GM23338 (cell line): Measurements from ENCODE around the gene TNFAIP1. TPM values are rescaled to one million over a fixed set of nuclear protein-coding genes. Genes with fewer than 3 reads are reported as not detected.

Experiments
- ATAC-seq: fragments of 200-7000 bp; cut with Tn5 transposase; 3 replicates; pipeline ENCODE4 v1.9.1; 2020
- DNase-seq: peaks from one replicate; pipeline ENCODE4 v3.0.0-alpha.2; 2015; ENCODE audit warnings: low spot score
- H2AFZ ChIP-seq: fragments of 200-600 bp; sonication (generic); 2 replicates; pipeline ENCODE4 v1.8.0; 2016; ENCODE audit warnings: antibody characterized with exemption, mild to moderate bottlenecking, moderate library complexity
- H3F3A ChIP-seq: fragments of 200-600 bp; sonication (generic); replicated peaks from 2 replicates; pipeline ENCODE4 v1.8.0; 2017; ENCODE audit warnings: antibody characterized with exemption, mixed run types, low read depth
- H3K27ac ChIP-seq: fragments of 200-600 bp; sonication (generic); 2 replicates; pipeline ENCODE4 v1.6.1; 2016; ENCODE audit warnings: low read depth
- H3K27me3 ChIP-seq: fragments of 200-600 bp; sonication (generic); 2 replicates; pipeline ENCODE4 v1.8.0; 2016; ENCODE audit warnings: mild to moderate bottlenecking, mixed run types, moderate library complexity; ENCODE audit not compliant: insufficient read depth
- H3K36me3 ChIP-seq: fragments of 200-600 bp; sonication (generic); 2 replicates; pipeline ENCODE4 v1.8.0; 2016; ENCODE audit warnings: mild to moderate bottlenecking; ENCODE audit not compliant: insufficient read depth
- H3K4me1 ChIP-seq: fragments of 200-600 bp; sonication (generic); 2 replicates; pipeline ENCODE4 v1.8.0; 2016; ENCODE audit warnings: mild to moderate bottlenecking, moderate library complexity; ENCODE audit not compliant: insufficient read depth
- H3K4me2 ChIP-seq: fragments of 200-600 bp; sonication (generic); 2 replicates; pipeline ENCODE4 v1.7.1; 2017; ENCODE audit warnings: mixed run types
- H3K4me3 ChIP-seq: fragments of 200-600 bp; sonication (generic); 2 replicates; pipeline ENCODE4 v1.6.1; 2016; ENCODE audit warnings: mixed run types
- H3K79me2 ChIP-seq: fragments of 200-600 bp; sonication (generic); replicated peaks from 2 replicates; pipeline ENCODE4 v1.8.0; 2017; ENCODE audit warnings: mild to moderate bottlenecking; ENCODE audit not compliant: insufficient read depth
- H3K9me2 ChIP-seq: fragments of 200-600 bp; sonication (generic); 2 replicates; pipeline ENCODE4 v1.8.0; 2017; ENCODE audit not compliant: insufficient read depth
- H4K20me1 ChIP-seq: fragments of 200-600 bp; sonication (generic); replicated peaks from 2 replicates; pipeline ENCODE4 v1.8.0; 2017; ENCODE audit warnings: mild to moderate bottlenecking; ENCODE audit not compliant: insufficient read depth
- H3K27ac Mint-ChIP-seq: 2 replicates; pipeline ENCODE4 v1.8.0; 2020; ENCODE audit warnings: inconsistent platforms, mild to moderate bottlenecking, moderate library complexity, mixed read lengths
- H3K27me3 Mint-ChIP-seq: 3 replicates; pipeline ENCODE4 v1.8.0; 2022; ENCODE audit warnings: low read depth, mild to moderate bottlenecking, moderate library complexity, mixed read lengths, inconsistent platforms; ENCODE audit not compliant: insufficient read depth, poor library complexity
- H3K36me3 Mint-ChIP-seq: 3 replicates; pipeline ENCODE4 v1.8.0; 2021; ENCODE audit warnings: low read depth, mild to moderate bottlenecking, inconsistent platforms, moderate library complexity, mixed read lengths
- H3K4me1 Mint-ChIP-seq: 3 replicates; pipeline ENCODE4 v1.8.0; 2020; ENCODE audit warnings: mild to moderate bottlenecking, inconsistent platforms, mixed read lengths
- H3K4me3 Mint-ChIP-seq: 3 replicates; pipeline ENCODE4 v1.8.0; 2021; ENCODE audit warnings: moderate library complexity, mild to moderate bottlenecking, inconsistent platforms, mixed read lengths
- H3K9me3 Mint-ChIP-seq: 3 replicates; pipeline ENCODE4 v1.8.0; 2020; ENCODE audit warnings: moderate library complexity, mild to moderate bottlenecking, inconsistent platforms, mixed read lengths
- CREB1 ChIP-seq: fragments of 250-450 bp; sonication (Bioruptor Pico); IDR thresholded peaks from 2 replicates; pipeline ENCODE4 v1.5.0; 2020; ENCODE audit warnings: low read depth, mild to moderate bottlenecking, moderate library complexity
- EZH2 ChIP-seq: fragments of 200-600 bp; sonication (generic); IDR thresholded peaks from one replicate; pipeline ENCODE4 v1.8.0; 2017; ENCODE audit warnings: antibody characterized with exemption, mild to moderate bottlenecking, low read depth; ENCODE audit not compliant: unreplicated experiment
- EZH2phosphoT487 ChIP-seq: fragments of 200-600 bp; sonication (generic); IDR thresholded peaks from one replicate; pipeline ENCODE4 v1.8.1; 2018; ENCODE audit warnings: antibody characterized with exemption; ENCODE audit not compliant: unreplicated experiment
- NANOG ChIP-seq: IDR thresholded peaks from 2 replicates; pipeline ENCODE4 v1.6.1; 2016; ENCODE audit warnings: antibody characterized with exemption, borderline replicate concordance
- POLR2AphosphoS5 ChIP-seq: IDR thresholded peaks from 2 replicates; pipeline ENCODE4 v1.6.1; 2016; ENCODE audit warnings: antibody characterized with exemption, low read depth
- STAT1 ChIP-seq: IDR thresholded peaks from one replicate; pipeline ENCODE4 v1.6.1; 2016; ENCODE audit warnings: antibody characterized with exemption; ENCODE audit not compliant: unreplicated experiment
- ZNF331 ChIP-seq: fragments of 250-450 bp; sonication (Bioruptor Pico); IDR thresholded peaks from 2 replicates; pipeline ENCODE4 v1.5.0; 2020; ENCODE audit warnings: low read depth, mild to moderate bottlenecking, moderate library complexity
- polyA plus RNA-seq: library from polyadenylated mRNA; unstranded; fragments of >200 nt; fragmentation: Nextera tagmentation; extraction: Ambion mirVana; gene quantifications from 2 replicates; pipeline ENCODE4 v1.2.1, GENCODE V29; 2016
- total RNA-seq: library from RNA; depleted of rRNA; stranded (reverse); fragments of >200 nt; shearing (Covaris generic); gene quantifications from 2 replicates; pipeline ENCODE4 v1.2.3, GENCODE V29; 2014
- TF ChIP-seq, protein P1 (sequence below): fragments of 250-450 bp; sonication (Bioruptor Pico); IDR thresholded peaks from 2 replicates; pipeline ENCODE4 v1.5.0; 2020; ENCODE audit warnings: mild to moderate bottlenecking, moderate library complexity
- TF ChIP-seq, protein P2 (sequence below): IDR thresholded peaks from one replicate; pipeline ENCODE4 v1.6.1; 2018; ENCODE audit warnings: antibody characterized with exemption; ENCODE audit not compliant: unreplicated experiment
- TF ChIP-seq, protein P3 (sequence below): IDR thresholded peaks from 2 replicates; pipeline ENCODE4 v1.6.1; 2016; ENCODE audit warnings: antibody characterized with exemption

TNFAIP1 gene
- total and polyA plus RNA-seq, 2 experiments from 2014 or later: 6.3 to 13.1 TPM

DNA sequence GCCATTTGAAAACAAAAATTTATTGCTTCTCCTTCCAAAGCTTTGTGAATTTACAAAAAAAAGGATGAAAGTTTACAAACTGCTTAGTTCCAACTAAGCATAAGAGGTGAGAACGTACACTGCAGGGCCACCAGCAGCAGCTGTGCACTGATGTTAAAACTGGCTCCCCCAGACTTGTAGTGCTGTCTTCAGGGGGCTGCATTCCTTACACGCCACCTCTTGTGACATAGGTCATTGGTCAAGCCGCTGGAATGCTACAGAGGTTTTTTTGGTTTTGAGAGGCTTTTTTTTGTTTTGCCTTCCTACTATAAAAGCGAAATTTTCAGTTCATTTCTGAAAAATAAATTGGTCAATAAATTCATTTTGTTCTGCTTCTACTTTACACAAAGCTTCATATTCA, 7.2 kb upstream of the TNFAIP1 start:
- H2AFZ ChIP-seq: no peak overlapping the region
- H3K27me3 Mint-ChIP-seq: peaks cover 5% of the 10 kb centered on the region
- no peak for DNase-seq
- no peaks in the 10 kb centered on the region for H3K27me3 ChIP-seq
- H3K27ac ChIP-seq: no peak overlapping the region
- H3K4me3 Mint-ChIP-seq: no peak overlapping the region
- peaks cover 29% of the 10 kb centered on the region for H3K79me2 ChIP-seq
- H3K9me2 ChIP-seq: no peaks in the 10 kb centered on the region
- H3K4me1 Mint-ChIP-seq: no peaks in the 10 kb centered on the region; the same call in 2 of the 3 replicates
- no peak overlapping the region for H3K4me2 ChIP-seq
- H3K27ac Mint-ChIP-seq: no peak overlapping the region
- peaks cover 11% of the 10 kb centered on the region for H3K4me1 ChIP-seq
- no peaks in the 10 kb centered on the region for H3K9me3 Mint-ChIP-seq
- peaks cover 23% of the 10 kb centered on the region; the same call in 1 of the 2 replicates for H3F3A ChIP-seq
- peaks cover 48% of the 10 kb centered on the region for H3K36me3 Mint-ChIP-seq
- H3K36me3 ChIP-seq: peaks cover 22% of the 10 kb centered on the region
- H4K20me1 ChIP-seq: peaks cover 47% of the 10 kb centered on the region
- no peak for ATAC-seq
- no peak for TF ChIP-seq EZH2
- no peak for TF ChIP-seq ZNF331 (CRISPR knock-in tag)
- TF ChIP-seq, protein P1, sequence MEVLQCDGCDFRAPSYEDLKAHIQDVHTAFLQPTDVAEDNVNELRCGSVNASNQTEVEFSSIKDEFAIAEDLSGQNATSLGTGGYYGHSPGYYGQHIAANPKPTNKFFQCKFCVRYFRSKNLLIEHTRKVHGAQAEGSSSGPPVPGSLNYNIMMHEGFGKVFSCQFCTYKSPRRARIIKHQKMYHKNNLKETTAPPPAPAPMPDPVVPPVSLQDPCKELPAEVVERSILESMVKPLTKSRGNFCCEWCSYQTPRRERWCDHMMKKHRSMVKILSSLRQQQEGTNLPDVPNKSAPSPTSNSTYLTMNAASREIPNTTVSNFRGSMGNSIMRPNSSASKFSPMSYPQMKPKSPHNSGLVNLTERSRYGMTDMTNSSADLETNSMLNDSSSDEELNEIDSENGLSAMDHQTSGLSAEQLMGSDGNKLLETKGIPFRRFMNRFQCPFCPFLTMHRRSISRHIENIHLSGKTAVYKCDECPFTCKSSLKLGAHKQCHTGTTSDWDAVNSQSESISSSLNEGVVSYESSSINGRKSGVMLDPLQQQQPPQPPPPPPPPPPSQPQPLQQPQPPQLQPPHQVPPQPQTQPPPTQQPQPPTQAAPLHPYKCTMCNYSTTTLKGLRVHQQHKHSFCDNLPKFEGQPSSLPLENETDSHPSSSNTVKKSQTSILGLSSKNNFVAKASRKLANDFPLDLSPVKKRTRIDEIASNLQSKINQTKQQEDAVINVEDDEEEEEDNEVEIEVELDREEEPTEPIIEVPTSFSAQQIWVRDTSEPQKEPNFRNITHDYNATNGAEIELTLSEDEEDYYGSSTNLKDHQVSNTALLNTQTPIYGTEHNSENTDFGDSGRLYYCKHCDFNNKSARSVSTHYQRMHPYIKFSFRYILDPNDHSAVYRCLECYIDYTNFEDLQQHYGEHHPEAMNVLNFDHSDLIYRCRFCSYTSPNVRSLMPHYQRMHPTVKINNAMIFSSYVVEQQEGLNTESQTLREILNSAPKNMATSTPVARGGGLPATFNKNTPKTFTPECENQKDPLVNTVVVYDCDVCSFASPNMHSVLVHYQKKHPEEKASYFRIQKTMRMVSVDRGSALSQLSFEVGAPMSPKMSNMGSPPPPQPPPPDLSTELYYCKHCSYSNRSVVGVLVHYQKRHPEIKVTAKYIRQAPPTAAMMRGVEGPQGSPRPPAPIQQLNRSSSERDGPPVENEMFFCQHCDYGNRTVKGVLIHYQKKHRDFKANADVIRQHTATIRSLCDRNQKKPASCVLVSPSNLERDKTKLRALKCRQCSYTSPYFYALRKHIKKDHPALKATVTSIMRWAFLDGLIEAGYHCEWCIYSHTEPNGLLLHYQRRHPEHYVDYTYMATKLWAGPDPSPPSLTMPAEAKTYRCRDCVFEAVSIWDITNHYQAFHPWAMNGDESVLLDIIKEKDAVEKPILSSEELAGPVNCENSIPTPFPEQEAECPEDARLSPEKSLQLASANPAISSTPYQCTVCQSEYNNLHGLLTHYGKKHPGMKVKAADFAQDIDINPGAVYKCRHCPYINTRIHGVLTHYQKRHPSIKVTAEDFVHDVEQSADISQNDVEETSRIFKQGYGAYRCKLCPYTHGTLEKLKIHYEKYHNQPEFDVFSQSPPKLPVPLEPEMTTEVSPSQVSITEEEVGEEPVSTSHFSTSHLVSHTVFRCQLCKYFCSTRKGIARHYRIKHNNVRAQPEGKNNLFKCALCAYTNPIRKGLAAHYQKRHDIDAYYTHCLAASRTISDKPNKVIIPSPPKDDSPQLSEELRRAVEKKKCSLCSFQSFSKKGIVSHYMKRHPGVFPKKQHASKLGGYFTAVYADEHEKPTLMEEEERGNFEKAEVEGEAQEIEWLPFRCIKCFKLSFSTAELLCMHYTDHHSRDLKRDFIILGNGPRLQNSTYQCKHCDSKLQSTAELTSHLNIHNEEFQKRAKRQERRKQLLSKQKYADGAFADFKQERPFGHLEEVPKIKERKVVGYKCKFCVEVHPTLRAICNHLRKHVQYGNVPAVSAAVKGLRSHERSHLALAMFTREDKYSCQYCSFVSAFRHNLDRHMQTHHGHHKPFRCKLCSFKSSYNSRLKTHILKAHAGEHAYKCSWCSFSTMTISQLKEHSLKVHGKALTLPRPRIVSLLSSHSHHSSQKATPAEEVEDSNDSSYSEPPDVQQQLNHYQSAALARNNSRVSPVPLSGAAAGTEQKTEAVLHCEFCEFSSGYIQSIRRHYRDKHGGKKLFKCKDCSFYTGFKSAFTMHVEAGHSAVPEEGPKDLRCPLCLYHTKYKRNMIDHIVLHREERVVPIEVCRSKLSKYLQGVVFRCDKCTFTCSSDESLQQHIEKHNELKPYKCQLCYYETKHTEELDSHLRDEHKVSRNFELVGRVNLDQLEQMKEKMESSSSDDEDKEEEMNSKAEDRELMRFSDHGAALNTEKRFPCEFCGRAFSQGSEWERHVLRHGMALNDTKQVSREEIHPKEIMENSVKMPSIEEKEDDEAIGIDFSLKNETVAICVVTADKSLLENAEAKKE (CRISPR knock-in tag): no peak
- TF ChIP-seq EZH2phosphoT487: no peak
- TF ChIP-seq NANOG: no peak
- TF ChIP-seq POLR2AphosphoS5: no peak
- TF ChIP-seq, protein P2, sequence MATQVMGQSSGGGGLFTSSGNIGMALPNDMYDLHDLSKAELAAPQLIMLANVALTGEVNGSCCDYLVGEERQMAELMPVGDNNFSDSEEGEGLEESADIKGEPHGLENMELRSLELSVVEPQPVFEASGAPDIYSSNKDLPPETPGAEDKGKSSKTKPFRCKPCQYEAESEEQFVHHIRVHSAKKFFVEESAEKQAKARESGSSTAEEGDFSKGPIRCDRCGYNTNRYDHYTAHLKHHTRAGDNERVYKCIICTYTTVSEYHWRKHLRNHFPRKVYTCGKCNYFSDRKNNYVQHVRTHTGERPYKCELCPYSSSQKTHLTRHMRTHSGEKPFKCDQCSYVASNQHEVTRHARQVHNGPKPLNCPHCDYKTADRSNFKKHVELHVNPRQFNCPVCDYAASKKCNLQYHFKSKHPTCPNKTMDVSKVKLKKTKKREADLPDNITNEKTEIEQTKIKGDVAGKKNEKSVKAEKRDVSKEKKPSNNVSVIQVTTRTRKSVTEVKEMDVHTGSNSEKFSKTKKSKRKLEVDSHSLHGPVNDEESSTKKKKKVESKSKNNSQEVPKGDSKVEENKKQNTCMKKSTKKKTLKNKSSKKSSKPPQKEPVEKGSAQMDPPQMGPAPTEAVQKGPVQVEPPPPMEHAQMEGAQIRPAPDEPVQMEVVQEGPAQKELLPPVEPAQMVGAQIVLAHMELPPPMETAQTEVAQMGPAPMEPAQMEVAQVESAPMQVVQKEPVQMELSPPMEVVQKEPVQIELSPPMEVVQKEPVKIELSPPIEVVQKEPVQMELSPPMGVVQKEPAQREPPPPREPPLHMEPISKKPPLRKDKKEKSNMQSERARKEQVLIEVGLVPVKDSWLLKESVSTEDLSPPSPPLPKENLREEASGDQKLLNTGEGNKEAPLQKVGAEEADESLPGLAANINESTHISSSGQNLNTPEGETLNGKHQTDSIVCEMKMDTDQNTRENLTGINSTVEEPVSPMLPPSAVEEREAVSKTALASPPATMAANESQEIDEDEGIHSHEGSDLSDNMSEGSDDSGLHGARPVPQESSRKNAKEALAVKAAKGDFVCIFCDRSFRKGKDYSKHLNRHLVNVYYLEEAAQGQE: no peak
- TF ChIP-seq STAT1: no peak
- TF ChIP-seq CREB1: no peak
- TF ChIP-seq, protein P3, sequence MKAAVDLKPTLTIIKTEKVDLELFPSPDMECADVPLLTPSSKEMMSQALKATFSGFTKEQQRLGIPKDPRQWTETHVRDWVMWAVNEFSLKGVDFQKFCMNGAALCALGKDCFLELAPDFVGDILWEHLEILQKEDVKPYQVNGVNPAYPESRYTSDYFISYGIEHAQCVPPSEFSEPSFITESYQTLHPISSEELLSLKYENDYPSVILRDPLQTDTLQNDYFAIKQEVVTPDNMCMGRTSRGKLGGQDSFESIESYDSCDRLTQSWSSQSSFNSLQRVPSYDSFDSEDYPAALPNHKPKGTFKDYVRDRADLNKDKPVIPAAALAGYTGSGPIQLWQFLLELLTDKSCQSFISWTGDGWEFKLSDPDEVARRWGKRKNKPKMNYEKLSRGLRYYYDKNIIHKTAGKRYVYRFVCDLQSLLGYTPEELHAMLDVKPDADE: no peak
- H3K4me3 ChIP-seq: no peak overlapping the region
